Activated CD4-positive, alpha-beta T cell treated with anti-CD3 and anti-CD28 coated beads, Interleukin-10, Interleukin-2, amounts not matched to agents 100 ng/mL and 50 ng/mL, durations not matched to agents 16 hours and 8 hours (primary cell): ENCODE measurements around the gene UBE2H.
"Not testable (repeated sequence)": the region's sequence is repeated elsewhere in the genome, so short reads cannot be mapped to it uniquely, and the experiment has no call there.

Source experiments
- DNase-seq: peaks from one replicate; pipeline ENCODE4 v3.0.0-alpha.2; 2020

The UBE2H gene

GRCh38 chr7:129841465-129841864, 111.3 kb downstream of the UBE2H start:
- peak; percentile 38 for DNase-seq

- DNase-seq, result no peak
Measured at GRCh38 chr7:129840757-129841156, 112.0 kb downstream of the UBE2H start.

DNA sequence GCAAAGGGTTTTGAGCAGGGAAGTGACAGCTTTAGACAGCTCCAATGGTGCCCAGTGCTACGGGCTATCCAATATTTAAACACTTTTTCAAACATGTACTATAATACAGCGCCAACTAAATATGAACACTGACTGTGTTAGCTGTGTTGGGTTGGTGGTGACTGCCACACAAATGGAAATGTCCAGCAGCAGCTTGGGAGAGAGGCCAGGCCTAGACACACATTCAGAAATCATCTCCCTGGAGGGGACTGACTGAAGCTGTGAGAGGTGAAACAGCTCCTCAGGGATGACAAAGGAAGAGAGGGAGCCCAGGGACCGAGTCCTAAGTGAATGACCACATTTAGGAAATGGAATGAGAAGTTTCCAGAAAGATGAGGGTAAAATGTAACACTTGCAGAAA, 115.8 kb downstream of the UBE2H start:
- no peak for DNase-seq

DNA sequence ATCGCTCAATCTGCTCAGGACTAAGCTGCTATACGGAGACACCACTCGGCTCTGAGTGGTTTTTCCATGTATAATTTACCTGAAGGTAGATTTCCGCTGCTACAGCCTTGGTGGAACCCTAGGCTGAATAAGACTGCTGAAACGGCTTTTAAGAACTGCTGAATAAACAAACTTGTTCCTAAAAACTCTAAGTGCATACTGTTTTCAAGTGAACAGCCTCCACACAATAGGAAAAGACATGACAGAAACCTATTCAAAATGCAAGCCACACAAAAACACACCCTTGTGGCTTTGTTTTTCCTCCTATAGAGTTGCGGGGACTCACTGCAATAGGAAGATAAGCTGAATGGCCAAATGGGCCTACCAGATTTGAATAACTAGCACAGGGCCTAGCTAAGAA, 117.2 kb downstream of the UBE2H start:
- DNase-seq, result no peak

GRCh38 chr7:129833353-129833752, 119.4 kb downstream of the UBE2H start:
- not testable (repeated sequence) for DNase-seq

- DNase-seq, result no peak
Measured at GRCh38 chr7:129832701-129833227, 120.0 kb downstream of the UBE2H start.

- no peak for DNase-seq
Measured at GRCh38 chr7:129832282-129832681, 120.5 kb downstream of the UBE2H start.

GRCh38 chr7:129831424-129832058, 121.2 kb downstream of the UBE2H start:
- no peak for DNase-seq

DNA sequence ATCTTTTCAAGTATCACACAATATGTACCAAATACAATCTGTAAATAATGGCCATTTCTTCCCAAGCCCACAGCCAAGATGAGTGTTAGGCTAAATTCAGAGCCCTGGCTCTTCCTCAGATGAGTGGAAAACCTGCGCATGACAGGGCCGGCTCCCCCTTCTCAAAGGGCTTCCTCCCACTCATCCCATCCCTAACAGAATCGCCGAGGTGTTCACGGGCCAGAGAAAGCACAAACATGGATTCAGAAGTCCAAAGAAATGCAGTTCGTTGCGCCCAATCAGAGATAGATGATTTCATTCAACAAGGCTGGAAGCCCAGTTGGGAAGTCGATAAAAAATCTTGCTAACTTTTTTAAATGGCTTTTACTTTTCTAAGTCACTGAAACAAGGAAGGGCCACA, 121.8 kb downstream of the UBE2H start:
- DNase-seq, result no peak

- peak; percentile 74 for DNase-seq
Measured at GRCh38 chr7:129829737-129830631, 122.8 kb downstream of the UBE2H start.

DNA sequence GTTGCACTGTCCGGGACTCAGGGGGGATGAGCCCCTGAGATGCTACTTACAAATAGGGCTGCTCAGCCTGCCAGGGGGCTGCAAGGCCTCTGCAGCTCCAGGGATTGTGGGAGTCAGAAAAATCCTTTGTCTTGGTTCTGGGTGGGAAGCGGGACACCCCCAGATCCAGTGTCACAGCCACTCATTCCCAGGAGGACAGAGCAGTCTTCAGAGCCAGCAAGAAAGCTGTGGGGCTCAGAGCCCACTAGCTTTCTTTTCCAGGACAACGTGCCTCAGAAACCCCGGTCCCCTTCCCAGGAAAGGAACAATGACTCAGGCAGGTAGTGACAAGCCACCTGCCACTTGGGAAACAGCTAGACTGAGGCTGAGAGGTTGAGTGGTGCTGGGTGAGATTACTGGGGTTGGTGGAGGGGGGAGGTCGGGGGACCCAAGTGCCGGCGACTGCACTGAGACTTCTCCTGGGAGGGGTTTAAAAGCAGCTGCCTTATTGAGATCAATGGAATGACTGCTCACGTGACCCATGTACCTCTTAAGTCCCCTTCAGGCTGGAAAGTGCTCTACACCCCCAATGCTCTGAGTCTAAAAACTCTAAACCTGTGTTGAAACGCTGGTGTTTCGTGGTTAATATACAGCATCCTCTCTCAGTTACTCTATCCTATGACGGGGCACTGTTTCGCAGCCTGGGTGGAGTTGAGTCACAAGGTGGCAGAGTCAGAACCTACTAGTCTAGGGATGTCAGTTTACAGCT, 123.6 kb downstream of the UBE2H start:
- peak; percentile 74 for DNase-seq

- no peak for DNase-seq
Measured at GRCh38 chr7:129828078-129828762, 124.5 kb downstream of the UBE2H start.

- DNase-seq, result no peak
Measured at GRCh38 chr7:129827467-129827990, 125.2 kb downstream of the UBE2H start.

GRCh38 chr7:129826895-129827294, 125.9 kb downstream of the UBE2H start:
- not testable (repeated sequence) for DNase-seq

DNA sequence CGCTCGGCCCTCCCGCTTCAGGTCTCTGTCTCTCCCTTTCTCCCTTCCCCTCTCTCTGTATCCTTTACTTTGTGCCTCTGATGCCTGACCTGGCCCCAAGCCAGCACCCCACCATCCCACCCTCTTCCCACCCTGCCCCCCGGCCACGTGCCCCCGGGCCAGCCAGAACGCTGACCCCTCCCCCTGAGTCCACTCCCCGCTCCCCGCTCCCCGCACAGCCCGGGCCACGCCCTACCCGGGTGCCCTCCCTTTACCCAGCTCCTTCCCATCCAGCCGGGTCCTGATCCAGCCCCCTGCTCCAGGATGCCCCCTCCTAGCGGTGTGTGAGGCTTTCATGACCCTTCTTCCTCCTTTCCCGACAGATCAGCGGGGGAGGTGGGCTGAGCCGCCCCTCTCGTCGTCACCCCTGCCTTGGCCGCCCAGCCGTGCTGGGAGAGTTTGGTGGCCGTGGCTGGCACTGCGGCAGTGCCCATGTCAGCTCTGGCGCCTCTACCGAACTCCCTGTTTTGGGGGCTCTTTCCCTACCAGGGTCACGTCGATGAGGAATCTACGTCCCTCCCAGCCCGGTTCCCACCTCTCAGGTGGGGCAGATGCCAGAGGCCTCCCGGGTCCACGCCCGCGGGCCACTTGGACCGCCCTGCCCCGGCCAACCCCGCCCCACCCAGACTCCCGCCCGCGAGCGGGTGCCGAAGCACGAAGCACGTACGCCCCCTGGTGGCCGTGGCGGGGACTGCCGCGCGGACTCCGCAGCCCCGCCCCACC, 127.4 kb downstream of the UBE2H start:
- DNase-seq, result peak; percentile 90

DNA sequence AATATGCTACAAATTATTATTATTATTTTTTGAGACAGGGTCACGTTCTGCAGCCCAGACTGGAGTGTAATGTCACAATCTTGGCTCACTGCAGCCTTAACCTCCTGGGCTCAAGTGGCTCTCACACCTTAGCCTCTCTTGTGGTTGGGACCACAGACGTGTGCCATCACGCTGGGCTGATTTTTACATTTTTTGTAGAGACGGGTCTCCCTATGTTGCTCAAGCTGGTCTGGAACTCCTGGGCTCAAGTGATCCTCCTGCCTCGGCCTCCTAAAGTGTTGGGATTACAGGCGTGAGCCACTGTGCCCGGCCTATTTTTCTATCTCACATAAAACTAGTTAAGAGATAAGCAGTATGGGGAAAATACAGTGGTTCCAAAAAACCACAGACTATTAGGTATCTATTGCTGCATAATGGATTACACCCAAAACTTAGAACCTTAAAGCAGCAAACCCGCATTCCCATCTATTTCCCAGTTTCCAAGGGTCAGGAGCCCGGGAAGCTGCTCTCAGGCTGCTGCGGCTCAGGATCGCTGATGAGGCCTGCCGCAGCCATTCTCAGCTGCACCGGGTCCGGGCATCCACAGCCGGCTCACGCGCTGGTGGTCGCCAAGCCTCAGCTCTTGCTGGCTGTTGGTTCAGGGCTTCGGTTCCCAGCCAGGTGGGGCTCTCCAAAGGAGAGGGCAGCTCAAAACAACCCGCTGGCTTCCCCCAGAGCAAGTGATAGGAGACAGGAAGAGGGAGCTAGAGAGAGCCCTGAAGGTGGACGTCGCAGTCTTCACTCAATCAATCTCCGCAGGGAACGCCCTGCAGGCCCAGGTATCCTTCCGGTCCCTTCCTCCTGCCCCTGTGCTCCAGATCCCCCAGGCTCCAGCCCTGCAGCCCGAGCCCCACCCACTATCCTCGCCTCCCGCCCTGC, 128.2 kb downstream of the UBE2H start:
- peak; percentile 49 for DNase-seq

- not testable (repeated sequence) for DNase-seq
Measured at GRCh38 chr7:129823143-129823542, 129.6 kb downstream of the UBE2H start.

GRCh38 chr7:129821476-129821875, 131.3 kb downstream of the UBE2H start:
- no peak for DNase-seq

GRCh38 chr7:129816742-129817141, 136.0 kb downstream of the UBE2H start:
- DNase-seq, result no peak

GRCh38 chr7:129807863-129808262, 144.9 kb downstream of the UBE2H start:
- DNase-seq, result no peak
